HepG2 (cell line): ENCODE measurements around the gene CACNA1G. TPM values are rescaled to one million over a fixed set of nuclear protein-coding genes. Genes with fewer than 3 reads are reported as not detected.

Experiments used
- CCDC6 ChIP-seq: sonication (generic); formaldehyde crosslinking; IDR thresholded peaks from 2 replicates; pipeline ENCODE4 v1.8.1; 2022; ENCODE audit warnings: mild to moderate bottlenecking, missing genetic modification reagents, moderate library complexity
- ELK4 ChIP-seq: sonication (generic); formaldehyde crosslinking; IDR thresholded peaks from 2 replicates; pipeline ENCODE4 v1.9.0; 2021; ENCODE audit warnings: missing genetic modification reagents, borderline replicate concordance
- GZF1 ChIP-seq: sonication (generic); formaldehyde crosslinking; IDR thresholded peaks from 2 replicates; pipeline ENCODE4 v1.5.1; 2020; ENCODE audit warnings: mild to moderate bottlenecking, missing genetic modification reagents
- IRF9 ChIP-seq: sonication (generic); formaldehyde crosslinking; IDR thresholded peaks from 2 replicates; pipeline ENCODE4 v1.8.0; 2022; ENCODE audit warnings: missing genetic modification reagents, mild to moderate bottlenecking, borderline replicate concordance
- KMT2B ChIP-seq: IDR thresholded peaks from 2 replicates; pipeline ENCODE4 v1.6.1; 2016; ENCODE audit warnings: missing genetic modification reagents, missing compliant biosample characterization
- MAFF ChIP-seq: IDR thresholded peaks from 2 replicates; pipeline ENCODE4 v1.6.1; 2011; ENCODE audit warnings: low read depth, low read length, improper control_type of control experiment
- MBD4 ChIP-seq: IDR thresholded peaks from 2 replicates; pipeline ENCODE4 v1.6.1; 2012; ENCODE audit warnings: low read length, inconsistent platforms, borderline replicate concordance
- MED13 ChIP-seq: sonication (generic); formaldehyde crosslinking; IDR thresholded peaks from 2 replicates; pipeline ENCODE4 v1.5.0; 2020; ENCODE audit warnings: missing genetic modification reagents
- NONO ChIP-seq, 2 experiments: fragments of 450-650 bp in 1 of 2; sonication (generic) in 1 of 2; formaldehyde crosslinking in 1 of 2; IDR thresholded peaks in 1 of 2; conservative IDR thresholded peaks in 1 of 2; 2 replicates each; pipeline versions ENCODE4 v1.6.1 to v1.8.0; 2017 to 2022; ENCODE audit warnings: mild to moderate bottlenecking in 1 of 2, missing genetic modification reagents in 1 of 2, moderate library complexity in 1 of 2
- NPAS2 ChIP-seq: sonication (generic); formaldehyde crosslinking; IDR thresholded peaks from 2 replicates; pipeline ENCODE4 v1.8.0; 2022; ENCODE audit warnings: mild to moderate bottlenecking, missing genetic modification reagents, borderline replicate concordance
- NR0B2 ChIP-seq: sonication (generic); formaldehyde crosslinking; IDR thresholded peaks from 2 replicates; pipeline ENCODE4 v1.4.0; 2020; ENCODE audit warnings: mild to moderate bottlenecking, missing genetic modification reagents
- PBX3 ChIP-seq: sonication (generic); formaldehyde crosslinking; IDR thresholded peaks from 2 replicates; pipeline ENCODE4 v1.8.1; 2023; ENCODE audit warnings: missing genetic modification reagents, inconsistent platforms, borderline replicate concordance
- PTBP1 ChIP-seq: fragments of 200-400 bp; formaldehyde crosslinking; IDR thresholded peaks from 2 replicates; pipeline ENCODE4 v1.6.1; 2018; ENCODE audit warnings: low read length, low read depth; ENCODE audit not compliant: poor library complexity, severe bottlenecking
- RBM39 ChIP-seq: fragments of 200-400 bp; formaldehyde crosslinking; IDR thresholded peaks from one replicate; pipeline ENCODE4 v1.6.1; 2018; ENCODE audit warnings: antibody characterized with exemption, mild to moderate bottlenecking, low read depth, low read length; ENCODE audit not compliant: poor library complexity, severe bottlenecking
- RFX3 ChIP-seq: IDR thresholded peaks from 2 replicates; pipeline ENCODE4 v1.6.1; 2016; ENCODE audit warnings: missing biosample characterization, missing genetic modification reagents
- SKI ChIP-seq: fragments of 450-650 bp; IDR thresholded peaks from one replicate; pipeline ENCODE4 v1.6.1; 2018; ENCODE audit warnings: mild to moderate bottlenecking; ENCODE audit not compliant: partially characterized antibody
- SP1 ChIP-seq, 2 experiments: fragments of 450-650 bp in 1 of 2; sonication (generic) in 1 of 2; formaldehyde crosslinking in 1 of 2; IDR thresholded peaks; 2 replicates each; pipeline versions ENCODE4 v1.4.0 to v1.6.1; 2016 to 2020; ENCODE audit warnings: missing genetic modification reagents in 1 of 2
- TP53 ChIP-seq: sonication (generic); formaldehyde crosslinking; conservative IDR thresholded peaks from 2 replicates; pipeline ENCODE4 v1.4.0; 2020; ENCODE audit warnings: missing genetic modification reagents
- TSC22D2 ChIP-seq: sonication (generic); formaldehyde crosslinking; IDR thresholded peaks from 2 replicates; pipeline ENCODE4 v1.5.1; 2020; ENCODE audit warnings: missing genetic modification reagents, mild to moderate bottlenecking, borderline replicate concordance
- U2AF2 ChIP-seq: fragments of 200-400 bp; formaldehyde crosslinking; IDR thresholded peaks from 2 replicates; pipeline ENCODE4 v1.6.1; 2017; ENCODE audit warnings: low read depth, mild to moderate bottlenecking, low read length
- YEATS4 ChIP-seq: sonication (generic); formaldehyde crosslinking; IDR thresholded peaks from 2 replicates; pipeline ENCODE4 v1.4.0; 2020; ENCODE audit warnings: missing genetic modification reagents, borderline replicate concordance
- ZFP62 ChIP-seq: sonication (generic); formaldehyde crosslinking; IDR thresholded peaks from 2 replicates; pipeline ENCODE4 v1.4.0; 2020; ENCODE audit warnings: missing genetic modification reagents
- ZMAT5 ChIP-seq: sonication (generic); formaldehyde crosslinking; IDR thresholded peaks from 2 replicates; pipeline ENCODE4 v1.5.0; 2020; ENCODE audit warnings: mild to moderate bottlenecking, low read depth, missing genetic modification reagents, borderline replicate concordance
- ZNF264 ChIP-seq: sonication (generic); formaldehyde crosslinking; IDR thresholded peaks from 2 replicates; pipeline ENCODE4 v1.4.0; 2020; ENCODE audit warnings: missing genetic modification reagents
- ZNF3 ChIP-seq: IDR thresholded peaks from 2 replicates; pipeline ENCODE4 v1.7.0; 2017; ENCODE audit warnings: inconsistent platforms
- ZNF777 ChIP-seq: sonication (generic); formaldehyde crosslinking; IDR thresholded peaks from 2 replicates; pipeline ENCODE4 v1.4.0; 2020; ENCODE audit warnings: missing genetic modification reagents
- polyA plus RNA-seq, 8 experiments: library from polyadenylated mRNA; depleted of rRNA in 3 of 8; stranded (reverse) in 7 of 8; unstranded in 1 of 8; fragments of >200 nt; fragmentation: Illumina TruSeq in 4 of 8; extraction: Trizol in 4 of 8; gene quantifications; 2 replicates each; pipeline versions ENCODE4 v1.2.1 to v1.2.3, GENCODE V29; 2011 to 2016; ENCODE audit warnings: low read depth in 4 of 8, missing spikeins in 1 of 8, mixed read lengths in 1 of 8; ENCODE audit not compliant: insufficient read depth in 1 of 8
- total RNA-seq, 5 experiments: library from RNA; depleted of rRNA; stranded (reverse); fragments of >200 nt; fragmentation: Illumina TruSeq; extraction: Trizol; gene quantifications; 2 replicates each; pipeline ENCODE4 v1.2.3, GENCODE V29; 2016; ENCODE audit warnings: low read depth in 1 of 5

Gene CACNA1G
- total and polyA plus RNA-seq, 2 of the 13 experiments (the other 11 are each of a cell fraction or from before 2014, with no cell fraction given) = 0.02 TPM; not detected in 1

- TF ChIP-seq IRF9 (CRISPR knock-in tag) (peak; percentile 59; the same call in 1 of the 2 replicates), YEATS4 (CRISPR knock-in tag) (no peak), MAFF (no peak), TP53 (CRISPR knock-in tag) (no peak), ZFP62 (CRISPR knock-in tag) (no peak), RFX3 (CRISPR knock-in tag) (no peak), NONO (IDR thresholded peaks at IDR 0.05) (no peak), NONO (CRISPR knock-in tag; conservative IDR thresholded peaks at IDR 0.05) (peak; percentile 26; the same call in 1 of the 2 replicates), KMT2B (no peak), RBM39 (no peak), ELK4 (CRISPR knock-in tag) (no peak), MBD4 (no peak), U2AF2 (no peak), MED13 (CRISPR knock-in tag) (no peak), ZNF264 (CRISPR knock-in tag) (no peak), NR0B2 (CRISPR knock-in tag) (peak; percentile 24; the same call in 1 of the 2 replicates), GZF1 (CRISPR knock-in tag) (no peak), ZNF3 (CRISPR knock-in tag) (no peak), TSC22D2 (CRISPR knock-in tag) (no peak), ZNF777 (CRISPR knock-in tag) (peak; percentile 97), CCDC6 (CRISPR knock-in tag) (no peak; the same call in 1 of the 2 replicates), PTBP1 (no peak), ZMAT5 (CRISPR knock-in tag) (no peak), SKI (no peak), SP1 (IDR thresholded peaks at IDR 0.05) (no peak), SP1 (CRISPR knock-in tag; IDR thresholded peaks at IDR 0.05) (no peak), PBX3 (CRISPR knock-in tag) (no peak), NPAS2 (no peak)
Measured at GRCh38 chr17:50634915-50635731, 74.6 kb downstream of the CACNA1G start (continued).
